K562 treated with DMSO at 1 percent for 24 hours (cell line): ENCODE measurements around the gene HAUS5. TPM values are rescaled to one million over a fixed set of nuclear protein-coding genes. Genes with fewer than 3 reads are reported as not detected.

Experiments
- total RNA-seq: library from RNA; unstranded; fragments of 300-600 nt; gene quantifications from 2 replicates; pipeline ENCODE4 v1.2.3, GENCODE V29; 2022; ENCODE audit warnings: low read depth; ENCODE audit not compliant: insufficient read depth

The HAUS5 gene
- total RNA-seq: 34.2 and 36.5 TPM in 2 replicates

GRCh38 chr19:35612559-35613321, at the start of gene HAUS5:
Gene HAUS5 (plus strand): TSS chr19:35612735. CDS start chr19:35612795, 60 bp downstream.

GRCh38 chr19:35563207-35563829, 49.2 kb upstream of the HAUS5 start, which contains the start of gene ATP4A:
Gene ATP4A (minus strand): TSS chr19:35563658. CDS start chr19:35563629, 29 bp downstream.

GRCh38 chr19:35585848-35586247, 26.7 kb upstream of the HAUS5 start, which contains the start of gene PMIS2:
Gene PMIS2 (plus strand): TSS chr19:35586173. CDS start chr19:35586260, 87 bp downstream.

GRCh38 chr19:35628565-35629331, 16.2 kb downstream of the HAUS5 start, which contains the start of gene RBM42:
Gene RBM42 (plus strand): TSS chr19:35629036. CDS start chr19:35629154, 118 bp downstream.

GRCh38 chr19:35641515-35642151, 29.1 kb downstream of the HAUS5 start, which contains the start of gene ETV2:
Gene ETV2 (plus strand): TSS chr19:35641745. CDS start chr19:35642461, 716 bp downstream.

GRCh38 chr19:35648017-35648961, 35.8 kb downstream of the HAUS5 start, which contains the start of gene COX6B1:
Gene COX6B1 (plus strand): TSS chr19:35648323. CDS start chr19:35651244, 2,921 bp downstream.

GRCh38 chr19:35666251-35666913, 53.8 kb downstream of the HAUS5 start, which contains the start of gene UPK1A:
Gene UPK1A (plus strand): TSS chr19:35666517. CDS start chr19:35666813, 296 bp downstream.

Other genes with a start within 250 kb of the HAUS5 start
- not detected in 2 replicates for gene GPR42, start 241.7 kb upstream of the HAUS5 start, total RNA-seq
- not detected in 2 replicates for gene FFAR2, start 164.5 kb upstream of the HAUS5 start, total RNA-seq
- gene KRTDAP, start 122.3 kb upstream of the HAUS5 start, total RNA-seq: not detected in 2 replicates
- gene DMKN, start 99.1 kb upstream of the HAUS5 start, total RNA-seq: not detected in 2 replicates
- not detected in 2 replicates for gene SBSN, start 84.4 kb upstream of the HAUS5 start, total RNA-seq
- gene GAPDHS, start 79.3 kb upstream of the HAUS5 start, total RNA-seq: not detected in 2 replicates
- 125 and 126 TPM in 2 replicates for gene TMEM147, start 67.1 kb upstream of the HAUS5 start, total RNA-seq
- not detected in 2 replicates for gene ATP4A, start 49.1 kb upstream of the HAUS5 start, total RNA-seq
- gene PMIS2, start 26.6 kb upstream of the HAUS5 start, total RNA-seq: not detected in 2 replicates
- gene RBM42, start 16.3 kb downstream of the HAUS5 start, total RNA-seq: 282 and 289 TPM in 2 replicates
- gene ETV2, start 29.0 kb downstream of the HAUS5 start, total RNA-seq: 0.63 and 2.9 TPM in 2 replicates
- 1,088 and 1,092 TPM in 2 replicates for gene COX6B1, start 35.6 kb downstream of the HAUS5 start, total RNA-seq
- not detected in 2 replicates for gene UPK1A, start 53.8 kb downstream of the HAUS5 start, total RNA-seq
- not detected in 2 replicates for gene ZBTB32, start 91.8 kb downstream of the HAUS5 start, total RNA-seq
- gene KMT2B, start 105.3 kb downstream of the HAUS5 start, total RNA-seq: 29.9 and 30.6 TPM in 2 replicates
- 11.4 and 13.6 TPM in 2 replicates for gene IGFLR1, start 129.7 kb downstream of the HAUS5 start, total RNA-seq
- 5.4 and 6.3 TPM in 2 replicates for gene U2AF1L4, start 132.7 kb downstream of the HAUS5 start, total RNA-seq
- gene PSENEN, start 132.9 kb downstream of the HAUS5 start, total RNA-seq: 41.2 and 43.3 TPM in 2 replicates
- 22.5 and 26.8 TPM in 2 replicates for gene LIN37, start 135.8 kb downstream of the HAUS5 start, total RNA-seq
- gene HSPB6, start 144.3 kb downstream of the HAUS5 start, total RNA-seq: 1.5 TPM in 1 of 2 replicates, not detected in the other
- gene PROSER3, start 145.4 kb downstream of the HAUS5 start, total RNA-seq: 20.6 and 24.1 TPM in 2 replicates
- gene ARHGAP33, start 162.8 kb downstream of the HAUS5 start, total RNA-seq: 5.7 and 6.1 TPM in 2 replicates
- not detected in 2 replicates for gene PRODH2, start 200.1 kb downstream of the HAUS5 start, total RNA-seq
- 2.2 and 2.4 TPM in 2 replicates for gene NPHS1, start 239.8 kb downstream of the HAUS5 start, total RNA-seq
- gene KIRREL2, start 244.2 kb downstream of the HAUS5 start, total RNA-seq: 0.24 TPM in 1 of 2 replicates, not detected in the other